DMS79 treated with DMSO at 0.1 percent for 48 hours (cell line): ENCODE results near the gene NF2.

Experiments
- DNase-seq: peaks from one replicate; lab custom pipeline; 2025; lab: John Stamatoyannopoulos, UW

Gene NF2

GRCh38 chr22:29665486-29665885 lies 62.1 kb downstream of the NF2 start:
- no peak for DNase-seq

DNA sequence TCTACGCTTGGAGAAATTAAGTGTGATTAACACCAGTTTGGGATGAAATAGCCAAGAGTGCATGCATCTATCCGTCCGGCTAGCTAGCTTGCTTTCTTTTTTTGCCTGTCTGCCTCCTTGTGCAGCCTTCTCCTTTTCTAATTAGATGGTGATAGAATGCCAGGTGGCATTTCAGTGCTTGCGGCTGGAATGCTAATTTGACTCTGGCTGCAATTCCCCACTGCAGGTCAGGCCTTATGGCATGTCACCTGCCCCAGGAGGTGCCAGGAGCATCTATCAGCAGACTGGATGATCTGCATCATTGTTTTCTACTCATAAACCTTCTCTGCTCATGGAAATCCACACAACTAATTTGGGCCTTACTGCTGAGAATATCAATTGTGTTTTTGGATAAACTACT lies 65.2 kb downstream of the NF2 start:
- DNase-seq: no peak

GRCh38 chr22:29670626-29671025 lies 67.2 kb downstream of the NF2 start:
- no peak for DNase-seq

- DNase-seq: no peak
These were observed 70.1 kb downstream of the NF2 start for GRCh38 chr22:29673361-29674066.

GRCh38 chr22:29674121-29674520 lies 70.7 kb downstream of the NF2 start:
- DNase-seq: no peak

DNA sequence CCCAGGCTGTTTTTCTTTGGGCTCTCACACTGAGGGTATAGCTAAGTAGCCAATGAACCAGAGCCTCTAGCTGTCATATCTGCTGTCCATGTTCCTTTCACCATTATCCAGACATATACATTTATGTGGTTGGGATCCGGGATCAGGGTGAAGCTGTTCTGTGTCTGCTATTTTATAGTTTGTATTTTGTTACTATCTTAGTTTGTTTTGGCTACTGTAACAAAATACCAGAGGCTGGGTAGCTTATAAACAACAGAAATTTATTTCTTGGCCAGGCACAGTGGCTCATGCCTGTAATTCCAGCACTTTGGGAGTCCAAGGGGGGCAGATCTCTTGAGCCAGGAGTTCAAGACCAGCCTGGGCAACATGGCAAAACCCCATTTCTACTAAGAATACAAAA lies 75.9 kb downstream of the NF2 start:
- DNase-seq: no peak

GRCh38 chr22:29683536-29683935 lies 80.1 kb downstream of the NF2 start:
- no peak for DNase-seq

GRCh38 chr22:29684244-29684643 lies 80.8 kb downstream of the NF2 start:
- no peak for DNase-seq

GRCh38 chr22:29689206-29689879 lies 85.9 kb downstream of the NF2 start:
- DNase-seq: no peak

DNA sequence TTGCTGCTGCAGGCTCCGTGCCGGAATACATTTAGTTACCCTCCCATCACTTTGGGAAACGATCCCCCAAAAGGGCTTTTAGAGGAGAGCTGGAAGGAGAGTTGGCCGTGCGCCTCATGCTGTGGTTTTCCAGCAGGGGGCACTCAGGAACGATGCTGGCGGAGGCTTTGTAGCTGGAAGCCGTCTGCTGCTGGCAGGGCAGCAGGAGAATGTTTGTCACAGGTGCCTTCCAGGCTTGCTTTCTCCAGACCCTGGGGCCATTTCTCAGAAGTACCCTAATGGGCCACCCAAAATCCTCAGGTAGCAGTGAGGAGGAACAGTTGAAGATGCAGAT lies 86.4 kb downstream of the NF2 start:
- DNase-seq: peak; percentile 84

DNA sequence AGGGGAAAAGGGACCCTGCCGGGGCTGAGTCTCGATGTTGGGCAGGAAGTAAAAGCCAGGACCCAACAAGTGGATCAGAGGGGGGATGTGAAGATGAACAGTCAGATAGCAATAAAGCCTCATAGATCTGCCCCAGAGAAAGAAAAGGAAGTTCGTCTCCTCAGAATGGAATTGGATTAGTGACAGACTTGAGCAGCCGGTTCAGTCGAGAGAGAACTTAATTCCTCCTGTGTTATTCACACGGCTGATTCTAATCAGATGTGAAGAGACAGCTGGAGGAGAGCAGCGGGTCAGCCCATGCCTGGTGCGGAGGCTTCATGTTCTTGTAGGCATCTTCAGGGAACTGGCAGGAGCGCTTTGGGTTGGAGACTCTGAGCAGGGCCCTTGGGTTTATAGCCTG lies 87.0 kb downstream of the NF2 start:
- peak; percentile 42 for DNase-seq

- DNase-seq: peak; percentile 82
These were observed 88.3 kb downstream of the NF2 start for GRCh38 chr22:29691636-29692326.

DNA sequence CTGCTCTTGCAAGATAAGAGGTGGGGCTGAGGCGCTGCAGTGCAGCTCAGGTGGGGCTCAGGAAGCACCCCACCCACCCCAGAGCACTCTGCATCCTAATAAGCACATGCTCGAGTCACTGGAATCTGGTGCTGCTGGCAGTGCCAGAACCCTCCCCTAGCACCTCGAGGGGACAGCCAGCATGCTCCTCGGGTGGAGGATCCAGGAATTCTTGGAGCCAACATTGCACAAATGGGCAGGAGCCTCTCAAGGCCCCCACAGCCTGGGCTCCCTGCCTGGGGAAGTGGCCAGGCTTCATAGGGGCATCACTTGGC lies 88.9 kb downstream of the NF2 start:
- DNase-seq: peak; percentile 45

DNA sequence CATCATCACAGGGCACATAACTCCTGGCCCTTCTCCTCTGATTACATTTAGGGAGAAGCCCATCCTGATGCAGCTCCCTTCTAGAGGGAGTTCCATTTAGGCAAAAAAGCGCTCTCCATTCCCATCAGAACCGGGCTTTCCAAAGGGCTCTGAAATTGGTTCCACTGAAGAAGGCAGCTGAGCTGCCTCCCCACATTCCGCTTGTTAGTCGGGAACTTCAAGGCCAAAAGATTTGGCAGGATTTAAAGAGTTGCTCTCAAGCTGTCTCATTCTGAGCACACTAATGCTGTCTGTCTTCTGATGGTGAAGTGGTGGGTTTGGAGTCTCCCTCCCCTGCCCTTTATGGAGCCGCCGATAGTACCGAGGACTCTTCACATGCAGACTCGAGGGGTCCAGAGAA lies 89.7 kb downstream of the NF2 start:
- no peak for DNase-seq

DNA sequence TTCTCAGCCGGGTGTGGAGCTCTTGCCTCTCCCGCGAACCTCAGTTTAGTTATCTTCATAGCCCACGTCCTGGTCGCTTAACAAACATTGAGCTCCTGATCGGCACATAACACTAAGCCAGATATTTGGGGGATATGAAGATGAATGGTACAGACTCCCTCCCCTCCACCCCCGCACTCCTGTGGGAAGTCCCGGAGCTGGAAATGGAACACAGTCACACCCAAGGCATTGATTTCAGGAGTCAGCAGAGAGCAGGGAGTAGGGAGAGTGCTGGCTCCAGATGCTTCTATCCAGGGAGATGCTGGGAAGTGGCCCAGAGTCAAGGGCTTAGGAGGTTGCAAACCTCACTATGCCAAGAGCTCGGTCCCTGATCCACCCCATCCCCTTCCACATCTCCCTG lies 90.2 kb downstream of the NF2 start:
- DNase-seq: no peak

DNA sequence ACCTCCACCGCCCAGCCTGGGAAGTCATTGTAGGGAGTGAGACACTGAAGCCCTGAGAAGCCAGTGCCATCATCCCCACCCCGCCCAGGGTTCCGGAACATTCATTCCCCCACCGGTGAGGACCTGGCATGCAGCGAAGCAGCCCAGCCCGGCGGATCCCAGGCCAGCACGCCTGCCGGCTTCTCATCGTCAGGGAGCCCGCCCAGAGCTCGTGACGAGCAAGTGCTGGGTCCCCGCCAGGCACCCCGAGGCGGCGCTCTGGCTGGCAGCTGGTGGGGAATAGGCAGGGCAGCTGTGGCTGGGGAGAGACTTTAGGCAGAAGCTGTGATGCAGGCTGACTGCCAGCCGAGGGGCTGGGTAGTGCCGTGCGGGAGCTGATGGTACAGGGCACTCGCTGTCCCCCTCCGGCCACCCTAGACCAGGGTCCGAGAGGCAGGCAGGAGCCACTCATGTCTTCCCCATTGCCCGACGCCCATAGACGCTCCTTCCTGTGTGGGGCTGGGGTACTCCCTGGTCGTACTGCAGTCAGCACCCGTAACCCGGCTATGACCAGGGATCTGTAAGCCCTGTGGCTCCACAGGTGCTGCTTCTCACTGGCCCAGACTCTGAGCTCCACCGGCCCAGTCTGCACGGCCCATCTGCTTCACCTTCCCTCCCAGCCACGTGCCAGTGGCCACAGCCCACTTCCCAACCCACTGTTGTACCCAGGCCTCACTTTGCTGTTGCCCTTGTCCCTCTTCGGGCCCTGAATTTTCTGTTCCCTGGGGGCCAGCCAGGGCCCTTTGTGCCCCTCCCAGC lies 91.9 kb downstream of the NF2 start:
- peak; percentile 63 for DNase-seq

DNA sequence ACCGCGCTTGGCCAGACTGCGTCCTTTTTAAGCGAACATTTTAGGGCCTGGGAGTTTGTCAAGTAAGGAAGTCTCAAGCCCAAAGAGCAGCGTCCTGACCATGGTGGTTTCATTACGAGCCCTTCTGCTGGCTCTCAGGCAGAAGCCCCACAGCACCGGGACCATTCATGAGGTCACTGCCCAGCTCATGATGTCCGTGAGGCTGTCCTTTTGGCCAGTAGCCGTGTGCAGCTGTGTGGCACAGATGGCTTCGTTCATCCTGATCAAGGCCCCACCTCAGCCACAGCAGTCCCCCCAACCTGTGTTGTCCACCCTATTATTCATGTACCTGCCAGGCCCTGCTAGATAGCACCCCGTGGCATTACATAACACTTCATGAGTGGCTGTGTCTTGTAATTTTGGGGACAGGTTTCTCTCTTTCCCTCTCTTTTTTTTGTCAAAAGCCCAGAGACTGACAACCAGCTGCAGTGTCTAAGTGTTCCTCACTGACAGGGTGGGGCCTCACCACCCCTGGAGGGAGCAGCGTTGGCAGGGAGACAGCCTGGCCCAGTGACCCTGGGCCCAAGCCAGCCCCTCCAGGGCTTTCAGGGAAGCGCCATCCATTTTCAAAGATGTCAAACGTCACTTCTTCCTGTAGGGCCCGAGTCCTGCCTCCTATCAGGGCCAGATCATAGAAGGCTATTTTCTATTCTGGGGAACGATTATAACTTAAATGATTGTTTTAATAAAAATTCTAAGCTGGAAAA lies 94.6 kb downstream of the NF2 start:
- DNase-seq: no peak

- DNase-seq: no peak
These were observed 96.9 kb downstream of the NF2 start for GRCh38 chr22:29700206-29700899.

- DNase-seq: peak; percentile 87
These were observed 97.4 kb downstream of the NF2 start for GRCh38 chr22:29700900-29701154.

DNA sequence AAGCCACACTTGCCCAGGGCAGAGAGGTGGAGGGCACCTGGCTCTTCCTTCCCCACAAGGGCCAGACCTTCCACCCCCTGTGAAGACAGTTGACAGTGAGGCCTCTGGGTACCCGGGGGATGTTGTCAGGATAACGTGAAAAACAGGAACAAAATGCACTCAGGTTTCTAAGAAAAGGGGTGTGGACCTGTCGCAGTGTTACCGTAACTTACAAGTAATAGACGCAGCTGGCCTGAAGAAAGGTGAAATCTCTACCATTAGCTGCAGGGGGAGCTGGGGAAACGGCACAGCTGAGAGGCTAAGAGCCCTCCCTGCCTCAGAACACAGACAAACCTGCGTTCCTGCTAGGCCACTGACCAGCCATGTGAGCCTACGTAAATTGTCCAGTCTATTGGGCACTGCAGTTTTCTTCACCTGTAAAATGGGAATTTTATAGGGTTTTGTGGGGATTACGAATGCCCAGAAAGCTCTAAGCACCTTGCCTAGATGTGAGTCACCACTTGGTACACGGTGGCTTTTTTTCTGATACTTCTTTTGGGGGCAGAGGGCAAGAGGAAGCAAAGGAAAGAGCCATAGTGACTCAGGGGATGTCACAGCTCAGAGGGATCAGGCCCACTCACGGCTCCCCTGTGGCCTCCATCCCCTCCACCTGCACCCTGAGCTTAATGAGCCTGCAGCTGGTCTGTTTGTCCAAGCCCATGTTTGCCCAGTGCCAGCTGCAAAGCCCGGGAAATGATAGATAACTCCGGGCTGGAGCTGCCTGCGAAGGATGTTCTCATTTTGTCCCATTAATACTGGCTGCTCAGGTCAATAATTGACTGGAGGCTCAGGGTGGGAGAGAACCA lies 97.9 kb downstream of the NF2 start:
- peak; percentile 87 for DNase-seq
